ENCODE measurements around the gene HIPK2.

DNA sequence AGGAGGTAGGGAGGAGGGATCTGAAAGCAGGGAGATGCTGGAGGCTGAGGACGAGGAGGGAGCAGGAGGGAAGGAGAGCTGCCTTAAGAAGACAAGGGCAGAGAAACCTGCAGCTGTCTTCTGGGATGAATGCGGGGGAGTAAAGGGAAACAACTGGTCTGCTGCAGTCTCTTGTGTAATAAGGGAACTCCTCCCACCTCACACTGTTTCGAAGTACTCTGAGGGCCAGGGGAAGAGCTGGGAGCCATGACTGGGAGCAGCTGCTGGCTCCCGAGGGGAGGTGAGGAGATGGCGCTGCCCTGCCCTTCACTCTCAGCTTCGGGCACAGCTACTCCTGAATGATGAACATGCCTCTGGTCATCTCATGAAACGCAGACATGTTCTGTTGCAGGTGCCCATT, 189.2 kb downstream of the HIPK2 start:
- TF ChIP-seq, protein P1, sequence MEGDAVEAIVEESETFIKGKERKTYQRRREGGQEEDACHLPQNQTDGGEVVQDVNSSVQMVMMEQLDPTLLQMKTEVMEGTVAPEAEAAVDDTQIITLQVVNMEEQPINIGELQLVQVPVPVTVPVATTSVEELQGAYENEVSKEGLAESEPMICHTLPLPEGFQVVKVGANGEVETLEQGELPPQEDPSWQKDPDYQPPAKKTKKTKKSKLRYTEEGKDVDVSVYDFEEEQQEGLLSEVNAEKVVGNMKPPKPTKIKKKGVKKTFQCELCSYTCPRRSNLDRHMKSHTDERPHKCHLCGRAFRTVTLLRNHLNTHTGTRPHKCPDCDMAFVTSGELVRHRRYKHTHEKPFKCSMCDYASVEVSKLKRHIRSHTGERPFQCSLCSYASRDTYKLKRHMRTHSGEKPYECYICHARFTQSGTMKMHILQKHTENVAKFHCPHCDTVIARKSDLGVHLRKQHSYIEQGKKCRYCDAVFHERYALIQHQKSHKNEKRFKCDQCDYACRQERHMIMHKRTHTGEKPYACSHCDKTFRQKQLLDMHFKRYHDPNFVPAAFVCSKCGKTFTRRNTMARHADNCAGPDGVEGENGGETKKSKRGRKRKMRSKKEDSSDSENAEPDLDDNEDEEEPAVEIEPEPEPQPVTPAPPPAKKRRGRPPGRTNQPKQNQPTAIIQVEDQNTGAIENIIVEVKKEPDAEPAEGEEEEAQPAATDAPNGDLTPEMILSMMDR (conservative IDR thresholded peaks at IDR 0.05; ENCODE audit: low read depth, low read length) = no peak
- no peak for TF ChIP-seq EZH2 (IDR thresholded peaks at IDR 0.05; ENCODE audit: borderline replicate concordance, low read depth, low read length, poor library complexity, severe bottlenecking)
